Measurements from ENCODE around the gene ABLIM2.

DNA sequence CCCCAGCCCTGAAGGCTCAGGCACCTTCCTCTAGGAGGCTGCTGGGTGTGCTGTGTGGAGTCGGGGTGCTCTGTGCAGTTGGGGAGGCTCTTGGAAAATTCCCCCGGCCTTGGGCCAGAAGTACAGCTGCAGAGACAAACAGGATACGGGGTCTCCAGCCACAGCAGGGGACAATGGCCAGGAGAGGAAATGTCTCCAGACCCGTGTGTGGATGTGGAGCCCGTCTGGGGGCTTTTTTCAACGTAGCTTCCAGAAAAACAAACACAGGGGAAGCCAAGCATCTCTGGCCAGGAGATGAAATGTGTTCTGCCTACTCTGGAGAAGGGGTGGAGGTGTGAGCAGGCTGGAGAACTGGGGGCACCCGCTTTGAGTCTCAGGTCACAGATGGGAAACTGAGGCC is 36.8 kb upstream of the ABLIM2 start:
- TF ChIP-seq POLR2AphosphoS5 (IDR thresholded peaks at IDR 0.05; ENCODE audit: low read depth) (no peak), EZH2phosphoT487 (IDR thresholded peaks at IDR 0.05; ENCODE audit: unreplicated experiment) (no peak), JUNB (IDR thresholded peaks at IDR 0.05; ENCODE audit: unreplicated experiment) (no peak), EZH2 (IDR thresholded peaks at IDR 0.05; ENCODE audit: low read depth, unreplicated experiment) (no peak)
- TF ChIP-seq, protein P1, sequence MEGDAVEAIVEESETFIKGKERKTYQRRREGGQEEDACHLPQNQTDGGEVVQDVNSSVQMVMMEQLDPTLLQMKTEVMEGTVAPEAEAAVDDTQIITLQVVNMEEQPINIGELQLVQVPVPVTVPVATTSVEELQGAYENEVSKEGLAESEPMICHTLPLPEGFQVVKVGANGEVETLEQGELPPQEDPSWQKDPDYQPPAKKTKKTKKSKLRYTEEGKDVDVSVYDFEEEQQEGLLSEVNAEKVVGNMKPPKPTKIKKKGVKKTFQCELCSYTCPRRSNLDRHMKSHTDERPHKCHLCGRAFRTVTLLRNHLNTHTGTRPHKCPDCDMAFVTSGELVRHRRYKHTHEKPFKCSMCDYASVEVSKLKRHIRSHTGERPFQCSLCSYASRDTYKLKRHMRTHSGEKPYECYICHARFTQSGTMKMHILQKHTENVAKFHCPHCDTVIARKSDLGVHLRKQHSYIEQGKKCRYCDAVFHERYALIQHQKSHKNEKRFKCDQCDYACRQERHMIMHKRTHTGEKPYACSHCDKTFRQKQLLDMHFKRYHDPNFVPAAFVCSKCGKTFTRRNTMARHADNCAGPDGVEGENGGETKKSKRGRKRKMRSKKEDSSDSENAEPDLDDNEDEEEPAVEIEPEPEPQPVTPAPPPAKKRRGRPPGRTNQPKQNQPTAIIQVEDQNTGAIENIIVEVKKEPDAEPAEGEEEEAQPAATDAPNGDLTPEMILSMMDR (conservative IDR thresholded peaks at IDR 0.05; ENCODE audit: low read depth in 2 of 2): no peak
